Measurements from ENCODE around the gene NEDD4L.

The NEDD4L gene

DNA sequence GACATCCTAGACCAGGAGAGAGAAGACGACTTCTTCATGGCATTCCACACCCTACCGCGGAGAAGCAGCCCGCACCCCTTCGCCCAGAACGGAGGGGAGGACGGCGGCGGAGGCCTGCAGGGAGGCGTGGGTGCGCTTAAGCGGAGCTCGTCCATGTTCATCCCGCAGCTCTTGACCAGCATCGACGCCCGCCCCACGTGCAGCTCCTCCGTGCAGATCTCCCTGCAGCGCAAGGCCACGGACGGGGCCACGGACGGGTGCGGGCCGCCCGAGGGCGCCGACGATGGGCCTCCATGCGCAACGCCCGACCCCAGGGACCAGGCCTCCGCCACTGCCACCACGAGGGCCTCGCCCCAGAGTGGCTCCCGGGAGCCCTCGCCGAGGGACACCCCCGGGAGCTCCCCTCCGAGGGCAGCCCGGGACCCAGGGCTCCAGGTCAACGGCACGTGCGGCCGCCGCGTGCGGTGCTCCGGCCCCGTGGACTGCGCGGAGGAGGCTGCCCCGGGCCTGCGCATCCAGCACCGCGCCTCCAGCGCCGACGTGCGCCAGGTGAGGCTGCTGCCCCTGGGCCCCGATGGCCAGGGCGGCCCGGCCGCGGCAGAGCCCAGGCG lies 211.8 kb downstream of the NEDD4L start:
- TF ChIP-seq ZNF274 (IDR thresholded peaks at IDR 0.05; ENCODE audit: low read depth, low read length), result no peak
- TF ChIP-seq SUZ12 (IDR thresholded peaks at IDR 0.05; ENCODE audit: extremely low read depth, insufficient read depth, insufficient read length), result no peak
- TF ChIP-seq YY1 (IDR thresholded peaks at IDR 0.05; ENCODE audit: insufficient read depth, insufficient read length), result no peak
- peaks cover 7% of the 10 kb centered on the region for H3K4me1 ChIP-seq (ENCODE audit: insufficient read depth, insufficient read length)

DNA sequence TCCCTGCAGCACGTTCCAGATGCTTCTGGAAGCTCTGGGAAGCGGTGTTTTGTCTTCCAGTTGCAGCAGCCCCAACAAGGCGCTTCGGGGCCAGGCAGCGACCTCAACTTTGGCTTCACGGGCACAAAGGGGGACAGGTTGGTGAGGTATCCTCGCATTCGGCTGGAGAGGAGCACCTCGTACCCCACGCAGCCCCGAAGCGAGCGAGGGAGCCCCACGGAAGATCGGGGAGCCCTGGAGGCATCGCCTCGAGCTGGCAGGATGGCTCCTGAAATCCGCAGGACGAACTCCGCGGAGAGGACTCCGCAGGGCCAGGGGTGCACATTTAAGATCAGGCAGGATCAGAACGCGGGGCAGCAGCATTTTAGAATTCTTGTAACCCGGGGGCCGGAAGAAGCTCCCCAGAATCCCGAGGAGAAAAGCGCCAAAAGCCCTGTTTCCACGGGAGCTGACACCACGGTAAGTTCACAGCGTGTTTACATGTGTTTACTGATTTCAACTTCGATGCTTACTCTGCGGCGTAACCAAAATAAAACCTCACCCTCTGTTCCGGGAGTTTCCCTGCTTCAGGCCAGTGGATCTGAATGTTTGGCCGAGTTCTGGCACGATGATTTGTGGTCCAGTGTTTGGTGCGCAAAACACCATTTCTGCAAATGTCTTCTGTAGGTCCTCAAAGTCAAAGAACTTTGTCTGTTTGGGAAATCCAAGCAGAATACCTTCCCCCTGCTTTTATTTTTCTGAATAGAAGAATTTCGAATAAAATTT lies 212.5 kb downstream of the NEDD4L start:
- Histone ChIP-seq H3K4me1 (ENCODE audit: insufficient read depth, insufficient read length) (peaks cover 7% of the 10 kb centered on the region), H3K9me3 (ENCODE audit: insufficient read depth, low read length) (no peaks in the 10 kb centered on the region), H3K9ac (ENCODE audit: insufficient read length, low read depth) (no peak overlapping the region), H3K36me3 (ENCODE audit: insufficient read depth, insufficient read length, low read length) (peaks cover 8% of the 10 kb centered on the region), H3K4me3 (ENCODE audit: insufficient read length, low read depth) (no peak overlapping the region), H3K27me3 (ENCODE audit: insufficient read depth, insufficient read length) (no peaks in the 10 kb centered on the region)
- TF ChIP-seq ZNF274 (IDR thresholded peaks at IDR 0.05; ENCODE audit: low read depth, low read length) (no peak), YY1 (IDR thresholded peaks at IDR 0.05; ENCODE audit: insufficient read depth, insufficient read length) (no peak), SUZ12 (IDR thresholded peaks at IDR 0.05; ENCODE audit: extremely low read depth, insufficient read depth, insufficient read length) (no peak)
- no peak for DNase-seq (ENCODE audit: low read depth, low spot score)

More for the DNA sequence above, 211.8 kb downstream of the NEDD4L start:
- Histone ChIP-seq H3K4me3 (ENCODE audit: insufficient read length, low read depth) (no peak overlapping the region), H3K9ac (ENCODE audit: insufficient read length, low read depth) (no peak overlapping the region), H3K27me3 (ENCODE audit: insufficient read depth, insufficient read length) (no peaks in the 10 kb centered on the region), H3K36me3 (ENCODE audit: insufficient read depth, insufficient read length, low read length) (peaks cover 8% of the 10 kb centered on the region), H3K9me3 (ENCODE audit: insufficient read depth, low read length) (no peaks in the 10 kb centered on the region)
- DNase-seq (ENCODE audit: low read depth, low spot score), result no peak

DNA sequence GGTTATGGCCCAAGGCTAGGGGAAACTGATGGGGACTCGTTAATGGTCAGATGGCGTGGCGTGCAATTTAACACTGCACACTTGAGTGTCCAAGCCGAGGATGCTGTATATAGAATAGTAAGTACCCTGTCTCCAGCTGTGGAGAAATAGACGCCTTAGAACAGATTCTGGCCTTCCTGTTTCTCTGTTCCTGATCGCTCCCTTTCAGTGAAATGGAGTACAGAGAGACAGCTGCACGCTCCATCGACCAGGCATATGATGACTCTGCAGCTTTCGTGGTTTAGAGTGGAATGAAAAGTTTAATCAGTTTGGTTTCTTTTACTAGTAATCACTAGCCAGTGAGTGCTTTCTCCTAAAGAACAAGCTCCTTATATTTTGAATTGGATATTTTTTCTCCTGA lies 213.4 kb downstream of the NEDD4L start:
- DNase-seq (ENCODE audit: low read depth, low spot score), result no peak
- Histone ChIP-seq H3K27me3 (ENCODE audit: insufficient read depth, insufficient read length) (no peaks in the 10 kb centered on the region), H3K36me3 (ENCODE audit: insufficient read depth, insufficient read length, low read length) (peaks cover 6% of the 10 kb centered on the region), H3K4me1 (ENCODE audit: insufficient read depth, insufficient read length) (peaks cover 7% of the 10 kb centered on the region), H3K9me3 (ENCODE audit: insufficient read depth, low read length) (no peaks in the 10 kb centered on the region), H3K4me3 (ENCODE audit: insufficient read length, low read depth) (no peak overlapping the region), H3K9ac (ENCODE audit: insufficient read length, low read depth) (no peak overlapping the region)
- TF ChIP-seq YY1 (IDR thresholded peaks at IDR 0.05; ENCODE audit: insufficient read depth, insufficient read length) (no peak), SUZ12 (IDR thresholded peaks at IDR 0.05; ENCODE audit: extremely low read depth, insufficient read depth, insufficient read length) (no peak), ZNF274 (IDR thresholded peaks at IDR 0.05; ENCODE audit: low read depth, low read length) (no peak)

DNA sequence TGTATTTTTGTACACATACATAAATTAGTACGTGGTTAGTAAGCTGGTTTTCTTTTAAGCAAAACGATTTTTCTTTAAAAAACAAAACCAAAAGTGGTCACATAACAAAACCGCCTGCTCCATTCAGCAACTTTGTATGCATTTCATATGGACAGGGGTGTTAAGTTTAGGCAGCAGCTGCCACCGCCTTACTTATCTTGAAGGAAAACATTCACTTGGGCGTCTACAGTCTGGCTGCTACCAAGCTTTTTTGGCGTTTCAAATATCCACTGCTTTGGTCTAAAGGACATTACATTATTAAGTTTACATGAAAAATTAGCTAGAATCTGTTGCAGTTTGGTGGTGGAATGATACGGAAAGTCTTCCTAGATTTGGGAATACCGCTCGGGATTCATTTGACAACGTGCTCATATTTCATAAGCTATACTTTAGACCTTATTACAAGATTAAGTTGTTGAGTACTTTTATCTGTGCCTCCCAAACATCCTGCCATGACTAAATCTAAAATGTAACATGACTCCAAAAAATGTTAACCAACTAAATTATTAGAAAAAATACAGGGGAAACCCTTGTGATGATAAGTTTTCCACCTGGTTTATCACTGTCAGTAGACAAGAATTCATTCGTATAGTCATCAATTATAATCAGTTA lies 214.8 kb downstream of the NEDD4L start:
- Histone ChIP-seq H3K9me3 (ENCODE audit: insufficient read depth, low read length) (no peaks in the 10 kb centered on the region), H3K27me3 (ENCODE audit: insufficient read depth, insufficient read length) (no peaks in the 10 kb centered on the region), H3K4me3 (ENCODE audit: insufficient read length, low read depth) (no peak overlapping the region), H3K4me1 (ENCODE audit: insufficient read depth, insufficient read length) (peaks cover 7% of the 10 kb centered on the region), H3K9ac (ENCODE audit: insufficient read length, low read depth) (no peak overlapping the region), H3K36me3 (ENCODE audit: insufficient read depth, insufficient read length, low read length) (peaks cover 6% of the 10 kb centered on the region)
- no peak for TF ChIP-seq SUZ12 (IDR thresholded peaks at IDR 0.05; ENCODE audit: extremely low read depth, insufficient read depth, insufficient read length)
- no peak for TF ChIP-seq YY1 (IDR thresholded peaks at IDR 0.05; ENCODE audit: insufficient read depth, insufficient read length)
- TF ChIP-seq ZNF274 (IDR thresholded peaks at IDR 0.05; ENCODE audit: low read depth, low read length), result no peak
- no peak for DNase-seq (ENCODE audit: low read depth, low spot score)

DNA sequence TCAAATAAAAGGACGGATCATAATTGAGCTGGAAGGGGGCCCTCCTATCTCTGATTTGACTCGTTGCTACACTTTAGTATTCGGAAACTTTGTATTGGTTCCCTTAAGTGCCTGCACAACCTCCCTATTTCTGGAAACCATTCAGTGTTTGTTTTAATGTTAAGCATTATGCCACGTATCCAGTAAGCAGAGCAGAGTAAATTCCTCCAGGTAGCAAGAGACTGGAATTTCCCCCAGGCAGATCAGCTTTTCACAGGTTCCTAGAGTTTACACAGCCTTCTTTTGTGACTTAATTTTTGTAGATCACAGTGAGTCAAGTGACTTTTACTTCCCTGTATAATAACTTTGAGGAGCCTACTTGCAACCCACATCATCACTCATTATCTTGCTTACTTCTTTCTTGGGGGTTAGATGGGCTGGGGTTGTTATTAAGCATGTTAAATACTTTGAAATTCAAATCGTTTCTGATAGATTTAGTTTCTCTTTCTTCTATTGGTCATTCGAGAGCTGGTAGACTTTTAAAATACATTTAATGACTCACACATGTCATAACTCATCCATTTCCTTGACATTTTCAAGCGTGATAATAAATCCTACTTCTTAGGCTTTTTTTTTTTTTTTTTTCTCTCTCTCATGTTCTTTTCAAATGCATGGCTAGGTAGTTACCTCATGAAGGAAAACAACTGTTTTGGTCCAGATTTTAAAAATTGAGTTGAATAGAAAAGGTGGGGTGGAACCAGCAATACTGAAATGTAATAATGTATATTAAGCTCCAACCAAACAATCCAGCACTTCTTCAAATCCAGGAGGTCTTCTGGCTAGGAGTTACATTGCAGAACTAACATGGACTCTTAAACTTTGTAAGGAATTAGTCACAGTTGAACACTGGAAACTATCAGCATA lies 219.3 kb downstream of the NEDD4L start:
- no peaks in the 10 kb centered on the region for H3K4me1 ChIP-seq (ENCODE audit: insufficient read depth, insufficient read length)
- H3K4me3 ChIP-seq (ENCODE audit: insufficient read length, low read depth), result no peak overlapping the region
- H3K9me3 ChIP-seq (ENCODE audit: insufficient read depth, low read length), result no peaks in the 10 kb centered on the region
- no peak overlapping the region for H3K9ac ChIP-seq (ENCODE audit: insufficient read length, low read depth)
- TF ChIP-seq ZNF274 (IDR thresholded peaks at IDR 0.05; ENCODE audit: low read depth, low read length) (no peak), YY1 (IDR thresholded peaks at IDR 0.05; ENCODE audit: insufficient read depth, insufficient read length) (no peak), SUZ12 (IDR thresholded peaks at IDR 0.05; ENCODE audit: extremely low read depth, insufficient read depth, insufficient read length) (no peak)
- DNase-seq (ENCODE audit: low read depth, low spot score), result no peak
- H3K27me3 ChIP-seq (ENCODE audit: insufficient read depth, insufficient read length), result no peaks in the 10 kb centered on the region
- no peaks in the 10 kb centered on the region for H3K36me3 ChIP-seq (ENCODE audit: insufficient read depth, insufficient read length, low read length)

DNA sequence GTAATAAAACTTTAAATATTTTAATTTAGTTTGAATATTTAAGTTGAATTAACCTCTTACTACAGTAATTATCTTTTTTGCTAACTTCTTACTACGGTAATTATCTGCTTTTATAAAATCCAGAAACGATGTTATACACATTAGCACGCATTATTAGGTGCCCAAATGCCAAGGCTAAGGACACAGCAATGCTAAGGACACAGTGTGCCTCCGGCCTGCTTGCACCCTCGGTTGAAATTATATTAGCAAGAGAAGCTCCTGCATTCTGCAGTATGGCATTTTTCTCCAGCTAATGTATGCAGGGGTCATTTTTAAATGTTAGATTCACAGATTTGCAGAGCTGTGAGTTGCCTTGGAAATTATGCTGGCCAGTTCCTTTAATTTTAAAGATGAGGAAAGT lies 220.0 kb downstream of the NEDD4L start:
- H3K4me3 ChIP-seq (ENCODE audit: insufficient read length, low read depth), result no peak overlapping the region
- no peak for DNase-seq (ENCODE audit: low read depth, low spot score)
- no peaks in the 10 kb centered on the region for H3K4me1 ChIP-seq (ENCODE audit: insufficient read depth, insufficient read length)
- H3K9ac ChIP-seq (ENCODE audit: insufficient read length, low read depth), result no peak overlapping the region
- H3K9me3 ChIP-seq (ENCODE audit: insufficient read depth, low read length), result no peaks in the 10 kb centered on the region
- no peak for TF ChIP-seq SUZ12 (IDR thresholded peaks at IDR 0.05; ENCODE audit: extremely low read depth, insufficient read depth, insufficient read length)
- TF ChIP-seq ZNF274 (IDR thresholded peaks at IDR 0.05; ENCODE audit: low read depth, low read length), result no peak
- TF ChIP-seq YY1 (IDR thresholded peaks at IDR 0.05; ENCODE audit: insufficient read depth, insufficient read length), result no peak
- H3K36me3 ChIP-seq (ENCODE audit: insufficient read depth, insufficient read length, low read length), result no peaks in the 10 kb centered on the region
- H3K27me3 ChIP-seq (ENCODE audit: insufficient read depth, insufficient read length), result no peaks in the 10 kb centered on the region

Measured in NT2/D1 (cell line).